Endothelial cell of umbilical vein (primary cell): Measurements from ENCODE around the gene CDR2. TPM values are rescaled to one million over a fixed set of nuclear protein-coding genes. Genes with fewer than 3 reads are reported as not detected.
A peak's percentile ranks its signal among the peaks of the same experiment; 100 is the strongest.

Experiments used
- BruUV-seq: library from RNA; stranded (reverse); fragments of 400-500 nt; replicated peaks from 2 replicates; lab custom pipeline; 2021; lab: Mats Ljungman, UMichigan
- CTCF ChIA-PET: fragments of 300-600, 350-600 bp; sonication (Branson Sonifier 250); formaldehyde crosslinking; loops from one replicate; lab custom pipeline; 2021; ENCODE audit warnings: antibody characterized with exemption, inconsistent platforms; lab: Charles Lee
- POLR2A ChIA-PET: fragments of 300-600, 350-600 bp; sonication (Branson Sonifier 250); formaldehyde crosslinking; loops from one replicate; lab custom pipeline; 2021; ENCODE audit warnings: antibody characterized with exemption, inconsistent platforms; lab: Charles Lee
- DNase-seq: peaks from one replicate; pipeline ENCODE4 v3.0.0-alpha.2; 2011; ENCODE audit warnings: low read depth, low spot score
- FAIRE-seq: peaks from 2 replicates; lab custom pipeline; 2011; peaks lifted over from hg19 to GRCh38; lab: Jason Lieb, UNC
- H2AFZ ChIP-seq: 2 replicates; pipeline ENCODE4 v1.6.0; 2012; ENCODE audit warnings: low read depth, low read length, control low read depth, inconsistent platforms
- H3K27ac ChIP-seq: 2 replicates; pipeline ENCODE4 v1.5.1; 2011; ENCODE audit warnings: low read depth, mild to moderate bottlenecking, control low read depth, low read length, moderate library complexity; ENCODE audit not compliant: insufficient read depth
- H3K27me3 ChIP-seq, 2 experiments: 2 replicates each; pipeline versions ENCODE4 v1.6.0 to v1.6.1; 2011; ENCODE audit warnings: low read length in 2 of 2, mixed read lengths in 1 of 2; ENCODE audit not compliant: control insufficient read depth in 2 of 2, insufficient read depth in 2 of 2
- H3K36me3 ChIP-seq, 2 experiments: 2 replicates in 1 of 2; 3 replicates in 1 of 2; pipeline ENCODE4 v1.5.1; 2011; ENCODE audit warnings: low read length in 2 of 2, mild to moderate bottlenecking in 1 of 2, moderate library complexity in 1 of 2; ENCODE audit not compliant: control insufficient read depth in 2 of 2, insufficient read depth in 2 of 2; ENCODE audit errors: extremely low read depth in 1 of 2
- H3K4me1 ChIP-seq: 3 replicates; pipeline ENCODE4 v1.5.1; 2011; ENCODE audit warnings: mild to moderate bottlenecking, low read length; ENCODE audit not compliant: control insufficient read depth, insufficient read depth; ENCODE audit errors: extremely low read depth
- H3K4me2 ChIP-seq: 2 replicates; pipeline ENCODE4 v1.6.1; 2011; ENCODE audit warnings: low read length, control low read depth, mixed read lengths; ENCODE audit not compliant: insufficient read depth
- H3K4me3 ChIP-seq, 3 experiments: fragments of 200-600 bp in 1 of 3; sonication (generic), shearing (Covaris generic) in 1 of 3; replicated peaks in 1 of 3; 2 replicates each; pipeline ENCODE4 v1.5.1; 2011 to 2016; ENCODE audit warnings: control low read depth in 3 of 3, low read length in 3 of 3, mild to moderate bottlenecking in 2 of 3, inconsistent platforms in 1 of 3, low read depth in 1 of 3, moderate library complexity in 1 of 3; ENCODE audit not compliant: insufficient read depth in 1 of 3
- H3K79me2 ChIP-seq: 2 replicates; pipeline ENCODE4 v1.6.0; 2012; ENCODE audit warnings: low read length, inconsistent platforms; ENCODE audit not compliant: control insufficient read depth, insufficient read depth
- H3K9ac ChIP-seq: replicated peaks from 2 replicates; pipeline ENCODE3; 2011; ENCODE audit warnings: low read length, control low read depth; ENCODE audit not compliant: insufficient read depth; ENCODE audit errors: extremely low read depth
- H3K9me1 ChIP-seq: replicated peaks from 3 replicates; pipeline ENCODE4 v1.6.0; 2011; ENCODE audit warnings: mild to moderate bottlenecking, low read length; ENCODE audit not compliant: control insufficient read depth, insufficient read depth; ENCODE audit errors: extremely low read depth
- H3K9me3 ChIP-seq: replicated peaks from 2 replicates; pipeline ENCODE4 v1.5.1; 2012; ENCODE audit warnings: low read length, inconsistent platforms; ENCODE audit not compliant: control insufficient read depth, insufficient read depth
- H4K20me1 ChIP-seq: replicated peaks from 2 replicates; pipeline ENCODE3; 2011; ENCODE audit warnings: mild to moderate bottlenecking, low read length; ENCODE audit not compliant: control insufficient read depth, insufficient read depth; ENCODE audit errors: extremely low read depth
- EZH2 ChIP-seq: IDR thresholded peaks from 2 replicates; pipeline ENCODE4 v1.6.1; 2012; ENCODE audit warnings: borderline replicate concordance, low read depth, mild to moderate bottlenecking, moderate library complexity, low read length, inconsistent platforms; ENCODE audit not compliant: severe bottlenecking
- FOS ChIP-seq: IDR thresholded peaks from 2 replicates; pipeline ENCODE4 v1.6.1; 2011; ENCODE audit warnings: mild to moderate bottlenecking, low read length, moderate library complexity, borderline replicate concordance; ENCODE audit not compliant: insufficient read depth
- GATA2 ChIP-seq: IDR thresholded peaks from 2 replicates; pipeline ENCODE4 v1.7.0; 2011; ENCODE audit warnings: low read depth, mild to moderate bottlenecking, moderate library complexity, mixed read lengths, low read length; ENCODE audit not compliant: insufficient read length, insufficient read depth
- JUN ChIP-seq: IDR thresholded peaks from 2 replicates; pipeline ENCODE4 v1.6.1; 2011; ENCODE audit warnings: borderline replicate concordance, low read depth; ENCODE audit not compliant: insufficient read length, insufficient read depth
- MYC ChIP-seq: IDR thresholded peaks from one replicate; pipeline ENCODE4 v1.6.1; 2011; ENCODE audit warnings: mild to moderate bottlenecking, low read depth, low read length
- POLR2A ChIP-seq: IDR thresholded peaks from 2 replicates; pipeline ENCODE4 v1.6.1; 2012; ENCODE audit warnings: low read depth, mild to moderate bottlenecking, control low read depth, low read length
- POLR2AphosphoS5 ChIP-seq: IDR thresholded peaks from 2 replicates; pipeline ENCODE4 v1.6.1; 2012; ENCODE audit warnings: low read depth, mild to moderate bottlenecking, control low read depth, low read length, moderate library complexity; ENCODE audit not compliant: insufficient read depth
- dilution Hi-C: fragments of 300-500 bp; cut with MboI; formaldehyde crosslinking; loops from one replicate; pipeline ENCODE4 v1.15.0; 2019; ENCODE audit warnings: low sequenced_read_pairs; ENCODE audit not compliant: extremely low pct_ligation_motif_present
- intact Hi-C: fragments of 100-400 bp; cut with micrococcal nuclease; formaldehyde crosslinking; loops from one replicate; pipeline ENCODE4 v1.10.0; 2022
- polyA plus RNA-seq, 4 experiments: library from polyadenylated mRNA; depleted of rRNA in 3 of 4; stranded (reverse) in 3 of 4; unstranded in 1 of 4; fragments of >200 nt; gene quantifications; 2 replicates each; pipeline versions ENCODE4 v1.2.1 to v1.2.3, GENCODE V29; 2011 to 2012; ENCODE audit warnings: missing spikeins in 1 of 4
- total RNA-seq: library from RNA; stranded (reverse); gene quantifications from 2 replicates; pipeline ENCODE4 v1.2.3, GENCODE V29; 2021
- TF ChIP-seq, protein P1 (sequence below): IDR thresholded peaks from 2 replicates; pipeline ENCODE4 v1.6.1; 2011; ENCODE audit not compliant: insufficient read depth, insufficient read length
- TF ChIP-seq, protein P2 (sequence below), 2 donors: IDR thresholded peaks; 1 replicate in 1 of 2; 2 replicates in 1 of 2; pipeline ENCODE4 v1.5.1; 2011; ENCODE audit warnings: low read length in 2 of 2, mild to moderate bottlenecking in 2 of 2, moderate library complexity in 2 of 2, control low read depth in 1 of 2, inconsistent platforms in 1 of 2, low read depth in 1 of 2; ENCODE audit not compliant: insufficient read depth in 1 of 2; ENCODE audit errors: extremely low read depth in 1 of 2

The CDR2 gene
- total and polyA plus RNA-seq, 2 donors (not counting 3 experiments of a cell fraction or from before 2014, with no cell fraction given): 35.3 to 61.9 TPM

DNA sequence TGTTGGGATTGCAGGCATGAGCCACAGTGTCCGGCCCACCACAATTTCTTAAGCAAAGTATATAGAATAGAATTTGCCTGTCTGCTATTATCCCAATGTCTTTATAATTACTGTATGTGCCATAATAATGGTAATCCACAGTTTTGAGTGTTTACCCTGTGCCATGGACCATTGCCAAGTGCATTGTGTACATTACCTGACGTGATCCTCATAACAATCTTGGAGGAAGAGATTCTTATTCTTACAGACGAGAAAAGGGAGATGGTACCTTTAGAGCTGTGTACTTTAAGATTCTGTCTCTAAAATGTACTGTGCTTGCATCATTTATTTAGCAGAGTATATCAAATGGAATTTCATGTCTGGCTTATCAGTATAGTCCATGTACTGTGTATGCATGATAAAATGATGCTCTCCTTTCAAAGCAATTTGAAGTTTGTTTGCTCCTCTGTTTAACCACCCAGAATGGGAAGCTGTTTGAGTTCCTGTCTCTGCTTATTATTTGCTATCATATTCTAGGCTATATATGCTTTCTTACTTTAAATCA is 13.8 kb upstream of the CDR2 start:
- no peak overlapping the region for H3K9ac ChIP-seq
- no peak overlapping the region for H3K27ac ChIP-seq
- no peaks in the 10 kb centered on the region for H3K79me2 ChIP-seq
- DNase-seq (no peak), FAIRE-seq (peak; percentile 8)
- BruUV-seq: no TSS peak
- TF ChIP-seq POLR2A (no peak), POLR2AphosphoS5 (no peak)
- intact Hi-C loops: no loop called here
- H3K36me3 ChIP-seq: no peaks in the 10 kb centered on the region
- no peak overlapping the region for H3K4me3 ChIP-seq
- ChIA-PET CTCF (interaction anchor here (1.0 to 2.5 kb wide), 3 partner anchors 10 to 67 kb away, joined by 3 to 12 read pairs (median 3); no protein-coding TSS in a partner anchor), POLR2A (no interaction called here)
- dilution Hi-C loops: no loop called here
- H3K27me3 ChIP-seq: no peaks in the 10 kb centered on the region
- no peaks in the 10 kb centered on the region for H3K9me3 ChIP-seq
- no peaks in the 10 kb centered on the region for H3K9me1 ChIP-seq
- no peaks in the 10 kb centered on the region for H4K20me1 ChIP-seq
- no peak overlapping the region for H3K4me2 ChIP-seq
- H2AFZ ChIP-seq: no peak overlapping the region
- H3K4me1 ChIP-seq: peaks cover 17% of the 10 kb centered on the region

- Histone ChIP-seq H3K4me2 (peak overlapping the region; percentile 56), H3K27ac (peak overlapping the region; percentile 40), H3K9me1 (no peaks in the 10 kb centered on the region), H4K20me1 (no peaks in the 10 kb centered on the region), H3K79me2 (no peaks in the 10 kb centered on the region), H3K4me1 (peaks cover 17% of the 10 kb centered on the region), H3K36me3 (no peaks in the 10 kb centered on the region), H3K9me3 (no peaks in the 10 kb centered on the region), H3K4me3 (no peak overlapping the region), H3K27me3 (no peaks in the 10 kb centered on the region), H3K9ac (no peak overlapping the region), H2AFZ (no peak overlapping the region)
- no TSS peak for BruUV-seq
- TF ChIP-seq, protein P1, sequence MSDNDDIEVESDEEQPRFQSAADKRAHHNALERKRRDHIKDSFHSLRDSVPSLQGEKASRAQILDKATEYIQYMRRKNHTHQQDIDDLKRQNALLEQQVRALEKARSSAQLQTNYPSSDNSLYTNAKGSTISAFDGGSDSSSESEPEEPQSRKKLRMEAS: no peak
- TF ChIP-seq, protein P2, sequence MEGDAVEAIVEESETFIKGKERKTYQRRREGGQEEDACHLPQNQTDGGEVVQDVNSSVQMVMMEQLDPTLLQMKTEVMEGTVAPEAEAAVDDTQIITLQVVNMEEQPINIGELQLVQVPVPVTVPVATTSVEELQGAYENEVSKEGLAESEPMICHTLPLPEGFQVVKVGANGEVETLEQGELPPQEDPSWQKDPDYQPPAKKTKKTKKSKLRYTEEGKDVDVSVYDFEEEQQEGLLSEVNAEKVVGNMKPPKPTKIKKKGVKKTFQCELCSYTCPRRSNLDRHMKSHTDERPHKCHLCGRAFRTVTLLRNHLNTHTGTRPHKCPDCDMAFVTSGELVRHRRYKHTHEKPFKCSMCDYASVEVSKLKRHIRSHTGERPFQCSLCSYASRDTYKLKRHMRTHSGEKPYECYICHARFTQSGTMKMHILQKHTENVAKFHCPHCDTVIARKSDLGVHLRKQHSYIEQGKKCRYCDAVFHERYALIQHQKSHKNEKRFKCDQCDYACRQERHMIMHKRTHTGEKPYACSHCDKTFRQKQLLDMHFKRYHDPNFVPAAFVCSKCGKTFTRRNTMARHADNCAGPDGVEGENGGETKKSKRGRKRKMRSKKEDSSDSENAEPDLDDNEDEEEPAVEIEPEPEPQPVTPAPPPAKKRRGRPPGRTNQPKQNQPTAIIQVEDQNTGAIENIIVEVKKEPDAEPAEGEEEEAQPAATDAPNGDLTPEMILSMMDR (IDR thresholded peaks at IDR 0.05; ENCODE audit: extremely low read depth in 1 of 2, insufficient read depth in 1 of 2, low read depth in 1 of 2, low read length in 2 of 2): no peak
- peak; percentile 30 for TF ChIP-seq FOS
- TF ChIP-seq POLR2AphosphoS5: no peak
- TF ChIP-seq GATA2: peak; percentile 70
- TF ChIP-seq JUN: peak; percentile 25
- TF ChIP-seq EZH2: no peak
- no peak for TF ChIP-seq POLR2A
- TF ChIP-seq MYC: no peak
- ChIA-PET POLR2A (interaction anchor here (1.0 kb wide), 1 partner anchor 16 kb away, joined by 8 read pairs; no protein-coding TSS in a partner anchor), CTCF (interaction anchor here (0.7 to 2.5 kb wide), 7 partner anchors 11 to 66 kb away, joined by 3 to 12 read pairs (median 3); no protein-coding TSS in a partner anchor)
- DNase-seq (peak; percentile 90), FAIRE-seq (peak; percentile 82)
- intact Hi-C loops (loop anchor here (1.0 to 2.0 kb wide), 2 partner anchors 14 to 16 kb away; no protein-coding TSS in a partner anchor), dilution Hi-C loops (no loop called here)
These were observed 12.6 kb upstream of the CDR2 start for GRCh38 chr16:22386976-22387375.
